Mesenchymal stem cell (in vitro differentiated cells and primary cell): Measurements from ENCODE around the gene MIPOL1. TPM values are rescaled to one million over a fixed set of nuclear protein-coding genes. Genes with fewer than 3 reads are reported as not detected.

ENCODE experiments used
- small RNA-seq: library from polyadenylated mRNA; stranded (forward); fragments of <200 nt; extraction: miRNeasy Mini kit (QIAGEN cat#:217004); gene quantifications from one replicate; pipeline ENCODE3, GENCODE V24; 2013; ENCODE audit warnings: low read depth

Gene MIPOL1

Small RNA genes lying within 50 kb of the gene (small RNA-seq; reads per million reads assigned to genes)
- gene RNU6-273P (not detected), gene RNU6-886P (not detected)
